Smooth muscle cell (in vitro differentiated cells): Measurements from ENCODE around the gene MAML3. TPM values are rescaled to one million over a fixed set of nuclear protein-coding genes. Genes with fewer than 3 reads are reported as not detected.

Source experiments
- DNase-seq: peaks from one replicate; lab custom pipeline; 2025; ENCODE audit not compliant: unreplicated experiment; lab: John Stamatoyannopoulos, UW
- H2AFZ ChIP-seq: fragments of 200-600 bp; sonication (generic); 2 replicates; pipeline ENCODE4 v1.6.0; 2016; ENCODE audit warnings: antibody characterized with exemption, low read depth, mild to moderate bottlenecking
- H3F3A ChIP-seq: fragments of 200-600 bp; sonication (generic); 2 replicates; pipeline ENCODE4 v1.6.0; 2017; ENCODE audit warnings: antibody characterized with exemption, low read depth
- H3K27ac ChIP-seq: fragments of 200-600 bp; sonication (generic); 2 replicates; pipeline ENCODE4 v1.5.1; 2016; ENCODE audit warnings: low read depth, mild to moderate bottlenecking
- H3K27me3 ChIP-seq: fragments of 200-600 bp; sonication (generic); 2 replicates; pipeline ENCODE4 v1.6.1; 2016; ENCODE audit warnings: low read depth, mild to moderate bottlenecking
- H3K36me3 ChIP-seq: fragments of 200-600 bp; sonication (generic); 2 replicates; pipeline ENCODE4 v1.5.1; 2016; ENCODE audit warnings: low read depth
- H3K4me1 ChIP-seq: fragments of 200-600 bp; sonication (generic); 2 replicates; pipeline ENCODE4 v1.5.1; 2016; ENCODE audit warnings: low read depth
- H3K4me2 ChIP-seq: fragments of 200-600 bp; sonication (generic); 2 replicates; pipeline ENCODE4 v1.6.0; 2016; ENCODE audit warnings: mild to moderate bottlenecking
- H3K4me3 ChIP-seq: fragments of 200-600 bp; sonication (generic); 2 replicates; pipeline ENCODE4 v1.5.1; 2016; ENCODE audit warnings: mild to moderate bottlenecking
- H3K79me2 ChIP-seq: fragments of 200-600 bp; sonication (generic); 2 replicates; pipeline ENCODE4 v1.6.0; 2016; ENCODE audit warnings: low read depth, mild to moderate bottlenecking
- H3K9ac ChIP-seq: fragments of 200-600 bp; sonication (generic); 2 replicates; pipeline ENCODE4 v1.6.0; 2016; ENCODE audit warnings: low read depth
- H3K9me3 ChIP-seq: fragments of 200-600 bp; sonication (generic); replicated peaks from 2 replicates; pipeline ENCODE4 v1.5.1; 2016; ENCODE audit warnings: low read depth
- H4K20me1 ChIP-seq: fragments of 200-600 bp; sonication (generic); 2 replicates; pipeline ENCODE4 v1.6.0; 2016; ENCODE audit warnings: low read depth
- CTCF ChIP-seq: fragments of 200-600 bp; sonication (generic); IDR thresholded peaks from 2 replicates; pipeline ENCODE4 v1.5.1; 2017; ENCODE audit warnings: borderline replicate concordance, mild to moderate bottlenecking, antibody characterized with exemption; ENCODE audit not compliant: insufficient read depth, poor library complexity, severe bottlenecking
- WGBS: methylation state at CpG from one replicate; pipeline ENCODE4 v1.1.7; 2016; ENCODE audit warnings: low lambda C conversion rate; 5-methylcytosine and 5-hydroxymethylcytosine counted together
- polyA plus RNA-seq: library from polyadenylated mRNA; unstranded; fragments of >200 nt; fragmentation: Nextera tagmentation; extraction: Ambion mirVana; gene quantifications from 2 replicates; pipeline ENCODE4 v1.2.1, GENCODE V29; 2016
- total RNA-seq: library from RNA; depleted of rRNA; stranded (reverse); fragments of >200 nt; gene quantifications from 2 replicates; pipeline ENCODE4 v1.2.3, GENCODE V29; 2014

The MAML3 gene
- total and polyA plus RNA-seq, 2 experiments from 2014 or later, result 4.9 to 12.6 TPM

DNA sequence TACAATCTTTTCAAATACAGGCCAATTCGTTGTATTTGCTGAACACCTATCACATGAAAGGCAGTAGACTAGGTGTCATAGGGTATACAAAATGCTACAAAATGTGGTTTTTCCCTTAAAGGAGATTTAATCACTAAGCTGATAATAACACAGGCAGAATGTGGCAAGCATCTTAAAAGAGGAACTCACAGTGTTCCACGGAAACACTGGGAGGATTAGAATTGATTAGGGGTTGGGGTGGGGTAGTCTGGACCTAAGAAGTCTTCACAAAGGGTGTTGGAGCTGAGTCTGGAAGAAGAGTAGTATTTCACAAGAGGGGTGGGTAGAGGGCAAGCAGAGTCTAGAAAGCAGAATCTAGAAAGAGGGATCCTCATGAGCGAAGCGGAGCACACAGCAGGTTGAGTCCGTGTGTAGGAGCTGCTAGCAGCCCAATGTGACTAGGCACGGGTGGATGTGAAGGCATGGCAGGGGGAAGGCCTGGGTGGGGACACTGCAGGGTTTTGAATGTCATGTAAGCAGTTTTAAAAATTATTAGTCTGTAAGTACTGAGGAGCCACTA is 364.8 kb downstream of the MAML3 start:
- 94% methylated on average over 6 of the region's 6 CpGs for WGBS
- no peak overlapping the region for H3K4me2 ChIP-seq

DNA sequence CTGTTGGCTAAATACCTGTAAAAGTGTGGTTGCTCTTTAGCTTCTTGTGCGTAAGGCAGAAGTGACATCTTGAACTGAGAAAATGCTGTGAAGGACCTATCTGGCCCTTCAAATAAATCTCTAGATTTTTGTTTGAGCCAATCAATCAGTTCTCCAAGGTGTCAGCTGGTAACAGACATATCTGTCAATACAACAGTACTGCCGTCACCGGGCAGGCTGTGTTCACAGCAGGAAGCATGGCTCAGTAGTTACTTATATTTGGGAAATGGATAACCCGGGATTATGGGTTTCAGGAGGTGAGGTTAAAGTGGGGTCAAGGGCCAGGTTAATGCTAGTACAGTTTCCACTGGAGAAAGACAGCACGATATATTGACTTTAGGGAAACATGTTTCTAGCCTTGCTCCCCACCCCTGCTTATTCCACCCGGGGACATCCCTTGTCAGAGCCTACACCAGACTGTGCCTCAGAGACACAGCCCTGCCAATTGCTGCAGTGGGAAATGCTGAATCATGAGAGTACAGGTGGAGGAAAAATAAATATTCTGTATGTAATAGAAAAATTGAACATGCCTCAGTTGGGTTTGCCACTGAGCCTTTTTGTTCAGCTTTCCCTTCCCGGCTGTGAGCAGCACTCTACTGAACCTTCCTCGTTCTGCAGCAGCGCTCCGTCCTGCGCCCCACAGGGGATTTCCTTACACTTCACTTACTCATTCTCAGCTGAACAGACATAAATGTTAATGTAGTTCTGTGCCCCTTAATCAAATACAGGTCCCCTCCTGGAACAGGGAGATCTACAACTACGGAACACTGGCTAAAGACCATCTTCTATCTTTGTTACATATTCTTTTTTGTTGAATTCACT is 367.3 kb downstream of the MAML3 start:
- H3K27ac ChIP-seq, result no peak overlapping the region
- H3K4me3 ChIP-seq, result no peak overlapping the region
- no peaks in the 10 kb centered on the region for H3F3A ChIP-seq
- WGBS, result 88% methylated on average over 12 of the region's 12 CpGs
- no peak for TF ChIP-seq CTCF
- peaks cover 21% of the 10 kb centered on the region for H3K4me1 ChIP-seq
- DNase-seq, result no peak
- no peaks in the 10 kb centered on the region for H3K9me3 ChIP-seq
- no peaks in the 10 kb centered on the region for H3K27me3 ChIP-seq
- H3K36me3 ChIP-seq, result no peaks in the 10 kb centered on the region
- no peak overlapping the region for H2AFZ ChIP-seq
- H3K79me2 ChIP-seq, result no peaks in the 10 kb centered on the region
- H3K9ac ChIP-seq, result no peak overlapping the region
- H3K4me2 ChIP-seq, result no peak overlapping the region
- no peaks in the 10 kb centered on the region for H4K20me1 ChIP-seq

More for the DNA sequence above, 364.8 kb downstream of the MAML3 start:
- Histone ChIP-seq H3K27ac (no peak overlapping the region), H3K4me1 (peaks cover 5% of the 10 kb centered on the region), H4K20me1 (peaks cover 4% of the 10 kb centered on the region), H2AFZ (no peak overlapping the region), H3K9ac (no peak overlapping the region), H3K9me3 (no peaks in the 10 kb centered on the region), H3K27me3 (no peaks in the 10 kb centered on the region), H3K36me3 (no peaks in the 10 kb centered on the region), H3K4me3 (no peak overlapping the region), H3K79me2 (no peaks in the 10 kb centered on the region), H3F3A (no peaks in the 10 kb centered on the region)
- TF ChIP-seq CTCF, result no peak
- no peak for DNase-seq

- Histone ChIP-seq H3K27me3 (no peaks in the 10 kb centered on the region), H3K4me2 (no peak overlapping the region), H3K36me3 (no peaks in the 10 kb centered on the region), H3K4me3 (no peak overlapping the region), H3K27ac (no peak overlapping the region), H3K9me3 (no peaks in the 10 kb centered on the region), H3K79me2 (no peaks in the 10 kb centered on the region), H4K20me1 (no peaks in the 10 kb centered on the region), H2AFZ (no peak overlapping the region), H3K4me1 (peaks cover 21% of the 10 kb centered on the region), H3F3A (no peaks in the 10 kb centered on the region), H3K9ac (no peak overlapping the region)
- 96% methylated on average over 4 of the region's 4 CpGs for WGBS
- DNase-seq, result no peak
- TF ChIP-seq CTCF, result no peak
Measured at GRCh38 chr4:139785356-139785755, 368.6 kb downstream of the MAML3 start.
